Subcutaneous abdominal adipose tissue (tissue), 5 donors: ENCODE data around the gene APPL2.

Source experiments
- H3K27ac ChIP-seq: one replicate; pipeline ENCODE4 v1.7.0; 2013; ENCODE audit warnings: low read depth, mild to moderate bottlenecking, inconsistent platforms, low read length, moderate library complexity
- H3K27me3 ChIP-seq, 5 donors: one replicate each; pipeline ENCODE4 v1.7.0; 2013; ENCODE audit warnings: low read length in 5 of 5, inconsistent platforms in 1 of 5; ENCODE audit not compliant: control insufficient read depth in 5 of 5, insufficient read depth in 4 of 5
- H3K36me3 ChIP-seq, 5 donors: one replicate each; pipeline ENCODE4 v1.7.0; 2013; ENCODE audit warnings: low read length in 5 of 5; ENCODE audit not compliant: control insufficient read depth in 5 of 5, insufficient read depth in 5 of 5
- H3K4me1 ChIP-seq, 5 donors: one replicate each; pipeline ENCODE4 v1.7.0; 2013; ENCODE audit warnings: low read length in 5 of 5, mild to moderate bottlenecking in 3 of 5, moderate library complexity in 1 of 5; ENCODE audit not compliant: control insufficient read depth in 5 of 5, insufficient read depth in 5 of 5
- H3K4me3 ChIP-seq, 5 donors: one replicate each; pipeline ENCODE4 v1.7.0; 2013; ENCODE audit warnings: low read length in 5 of 5, low read depth in 1 of 5
- H3K9ac ChIP-seq, 5 donors: one replicate each; pipeline ENCODE4 v1.7.0; 2013; ENCODE audit warnings: low read length in 5 of 5, mild to moderate bottlenecking in 4 of 5, moderate library complexity in 3 of 5
- H3K9me3 ChIP-seq, 5 donors: one replicate each; pipeline ENCODE4 v1.7.0; 2013; ENCODE audit warnings: low read length in 5 of 5; ENCODE audit not compliant: control insufficient read depth in 5 of 5
- donor health status: healthy.
- donor health status: healthy.
- donor health status: healthy.
- donor health status: healthy.
- donor health status: healthy.

APPL2 gene

GRCh38 chr12:105272814-105273416, 36.9 kb upstream of the APPL2 start:
- H3K9ac ChIP-seq: no peak overlapping the region
- H3K36me3 ChIP-seq: no peaks in the 10 kb centered on the region
- no peak overlapping the region for H3K4me3 ChIP-seq
- no peaks in the 10 kb centered on the region for H3K27me3 ChIP-seq
- no peak overlapping the region for H3K27ac ChIP-seq
- H3K4me1 ChIP-seq: no peaks in the 10 kb centered on the region
- no peaks in the 10 kb centered on the region for H3K9me3 ChIP-seq

DNA sequence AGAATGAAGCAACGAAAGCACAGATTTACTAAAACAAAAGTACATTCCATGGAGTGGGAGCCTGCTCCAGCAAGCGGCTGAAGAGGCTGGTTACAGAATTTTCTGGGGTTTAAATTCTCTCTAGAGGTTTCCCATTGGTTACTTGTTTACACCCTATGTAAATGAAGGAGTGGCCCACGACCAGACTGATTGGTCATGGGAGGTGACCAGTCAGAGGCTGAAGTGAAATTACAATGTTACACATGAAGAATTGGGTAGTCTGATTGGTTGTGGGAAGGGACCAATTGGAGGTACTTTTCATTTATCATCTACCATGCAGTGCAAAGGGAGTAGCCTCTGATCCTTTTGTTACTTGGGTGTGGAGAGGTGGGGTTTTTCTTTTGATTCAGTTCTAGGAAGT, 36.2 kb upstream of the APPL2 start:
- H3K9ac ChIP-seq: no peak overlapping the region
- H3K27me3 ChIP-seq: no peaks in the 10 kb centered on the region
- H3K36me3 ChIP-seq: no peaks in the 10 kb centered on the region
- H3K9me3 ChIP-seq: no peaks in the 10 kb centered on the region
- no peaks in the 10 kb centered on the region for H3K4me1 ChIP-seq
- H3K4me3 ChIP-seq: no peak overlapping the region
- H3K27ac ChIP-seq: no peak overlapping the region

- no peaks in the 10 kb centered on the region for H3K9me3 ChIP-seq
- no peak overlapping the region for H3K9ac ChIP-seq
- no peaks in the 10 kb centered on the region for H3K4me1 ChIP-seq
- no peaks in the 10 kb centered on the region for H3K27me3 ChIP-seq
- no peak overlapping the region for H3K4me3 ChIP-seq
- no peak overlapping the region for H3K27ac ChIP-seq
- H3K36me3 ChIP-seq: no peaks in the 10 kb centered on the region
Measured at GRCh38 chr12:105271364-105271763, 35.4 kb upstream of the APPL2 start.

GRCh38 chr12:105270671-105271255, 34.8 kb upstream of the APPL2 start:
- Histone ChIP-seq H3K4me1 (no peaks in the 10 kb centered on the region), H3K4me3 (no peak overlapping the region), H3K36me3 (no peaks in the 10 kb centered on the region), H3K27me3 (no peaks in the 10 kb centered on the region), H3K9ac (no peak overlapping the region), H3K27ac (no peak overlapping the region), H3K9me3 (no peaks in the 10 kb centered on the region)

GRCh38 chr12:105267711-105268110, 31.7 kb upstream of the APPL2 start:
- Histone ChIP-seq H3K9ac (no peak overlapping the region), H3K27ac (no peak overlapping the region), H3K4me3 (no peak overlapping the region), H3K4me1 (no peaks in the 10 kb centered on the region), H3K27me3 (peaks cover 0 to 1% (median 0%) of the 10 kb centered on the region in 5 donors), H3K36me3 (no peaks in the 10 kb centered on the region), H3K9me3 (no peaks in the 10 kb centered on the region)

GRCh38 chr12:105264771-105265170, 28.8 kb upstream of the APPL2 start:
- H3K27me3 ChIP-seq: peaks cover 0 to 2% (median 0%) of the 10 kb centered on the region in 5 donors
- peaks cover 0 to 2% (median 0%) of the 10 kb centered on the region in 5 donors for H3K9me3 ChIP-seq
- H3K4me3 ChIP-seq: no peak overlapping the region
- H3K27ac ChIP-seq: no peak overlapping the region
- no peak overlapping the region for H3K9ac ChIP-seq
- H3K4me1 ChIP-seq: no peaks in the 10 kb centered on the region
- H3K36me3 ChIP-seq: no peaks in the 10 kb centered on the region

GRCh38 chr12:105262461-105263184, 26.6 kb upstream of the APPL2 start:
- Histone ChIP-seq H3K9me3 (peaks cover 0 to 3% (median 0%) of the 10 kb centered on the region in 5 donors), H3K36me3 (no peaks in the 10 kb centered on the region), H3K9ac (no peak overlapping the region), H3K27me3 (peaks cover 0 to 4% (median 0%) of the 10 kb centered on the region in 5 donors), H3K27ac (no peak overlapping the region), H3K4me3 (no peak overlapping the region), H3K4me1 (no peaks in the 10 kb centered on the region)

DNA sequence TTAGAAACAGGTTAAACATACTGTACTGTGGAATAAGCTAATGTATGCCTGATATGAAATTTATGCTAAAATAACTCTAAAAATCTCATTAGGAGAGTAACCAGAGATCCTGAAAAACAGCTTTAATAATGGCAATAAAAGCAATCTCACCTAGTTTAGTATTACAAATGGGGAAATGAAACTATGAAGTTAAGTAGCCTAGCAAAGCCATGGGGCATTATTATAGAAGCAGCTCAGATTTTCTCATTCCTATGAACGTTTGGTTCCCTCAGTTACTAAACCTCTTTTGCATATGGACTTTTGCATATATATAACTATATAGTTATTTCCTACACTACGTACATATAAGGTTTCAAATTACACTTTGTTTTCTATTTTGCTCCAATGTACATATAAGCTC, 25.0 kb upstream of the APPL2 start:
- Histone ChIP-seq H3K4me3 (no peak overlapping the region), H3K27ac (no peak overlapping the region), H3K9me3 (peaks cover 0 to 3% (median 0%) of the 10 kb centered on the region in 5 donors), H3K36me3 (no peaks in the 10 kb centered on the region), H3K27me3 (peaks cover 0 to 4% (median 0%) of the 10 kb centered on the region in 5 donors), H3K9ac (no peak overlapping the region), H3K4me1 (no peaks in the 10 kb centered on the region)

DNA sequence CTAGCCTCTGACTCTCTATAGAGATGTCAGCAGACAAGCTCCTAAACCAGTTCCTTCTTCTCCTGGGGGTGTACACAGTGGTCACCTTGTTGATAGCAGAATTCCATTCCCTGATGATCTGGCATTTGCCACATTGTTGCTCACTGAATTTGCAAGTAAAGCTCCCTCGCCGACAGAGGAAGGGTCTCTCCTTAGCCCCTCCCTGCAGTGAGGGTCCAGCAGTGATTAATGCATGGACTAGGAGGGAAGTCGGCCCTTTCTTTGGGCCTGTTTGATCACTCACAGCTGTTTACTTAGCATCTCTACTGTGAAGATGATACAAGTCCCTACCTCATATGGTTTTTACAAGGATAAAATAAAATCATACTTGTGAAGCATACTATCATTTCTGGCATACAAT, 23.3 kb upstream of the APPL2 start:
- H3K4me1 ChIP-seq: no peaks in the 10 kb centered on the region
- peaks cover 0 to 4% (median 0%) of the 10 kb centered on the region in 5 donors for H3K27me3 ChIP-seq
- no peak overlapping the region for H3K4me3 ChIP-seq
- H3K36me3 ChIP-seq: no peaks in the 10 kb centered on the region
- H3K27ac ChIP-seq: no peak overlapping the region
- peaks cover 0 to 3% (median 0%) of the 10 kb centered on the region in 5 donors for H3K9me3 ChIP-seq
- no peak overlapping the region for H3K9ac ChIP-seq

GRCh38 chr12:105257321-105257728, 21.4 kb upstream of the APPL2 start:
- Histone ChIP-seq H3K27me3 (peaks cover 0 to 4% (median 0%) of the 10 kb centered on the region in 5 donors), H3K9ac (no peak overlapping the region), H3K36me3 (no peaks in the 10 kb centered on the region), H3K27ac (peak overlapping the region; percentile 21), H3K9me3 (peaks cover 0 to 3% (median 0%) of the 10 kb centered on the region in 5 donors), H3K4me1 (no peaks in the 10 kb centered on the region), H3K4me3 (no peak overlapping the region)
